ENCODE measurements around the gene ADI1. TPM values are rescaled to one million over a fixed set of nuclear protein-coding genes. Genes with fewer than 3 reads are reported as not detected.

The ADI1 gene
- total and polyA plus RNA-seq, 2 of the 8 experiments (the other 6 are each of a cell fraction or from before 2014, with no cell fraction given), result 12.2 to 40.2 TPM

DNA sequence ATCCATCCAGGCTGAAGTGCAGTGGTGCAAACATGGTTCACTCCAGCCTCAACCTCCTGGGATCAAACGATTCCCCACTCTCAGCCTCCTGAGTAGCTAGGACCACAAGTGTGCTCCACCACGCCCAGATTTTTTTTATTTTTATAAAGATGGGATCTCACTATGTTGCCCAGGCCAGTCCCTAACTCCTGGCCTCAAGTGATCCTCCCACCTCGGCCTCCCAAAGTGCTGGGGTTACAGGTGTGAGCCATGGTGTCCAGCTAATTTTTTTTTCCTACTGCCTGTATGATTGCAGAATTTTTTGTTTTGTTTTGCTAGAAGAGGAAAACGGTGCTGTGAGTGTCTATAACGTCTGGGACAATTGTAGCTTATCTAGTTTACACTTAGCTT is 38.3 kb downstream of the ADI1 start:
- ChIA-PET CTCF (ENCODE audit: partially characterized antibody) (interaction anchor here (0.6 to 15.8 kb wide), 7 partner anchors 8 to 411 kb away, joined by 3 to 152 read pairs (median 4); no protein-coding TSS in a partner anchor), POLR2A (ENCODE audit: partially characterized antibody) (interaction anchor here (0.6 to 1.6 kb wide), 3 partner anchors 7 to 72 kb away, joined by 3 to 4 read pairs (median 3); no protein-coding TSS in a partner anchor)
- WGBS, 2 experiments (ENCODE audit: extremely low coverage in 1 of 2, insufficient coverage in 1 of 2, insufficient read length in 1 of 2, insufficient replicate concordance in 2 of 2, low coverage in 1 of 2, low lambda C conversion rate in 2 of 2, missing lambda C conversion rate in 1 of 2), result 96% methylated on average over 5 of the region's 5 CpGs; no CpG with 5 or more reads in 1 of the 2 experiments
- Histone ChIP-seq H3K18ac (ENCODE audit: extremely low read depth, low read length) (no peak overlapping the region), H3K56ac (replicated peaks; ENCODE audit: insufficient read length, low read depth, low read length) (no peak overlapping the region), H3K27me3 (replicated peaks in 1 of 4; ENCODE audit: control insufficient read depth in 3 of 4, extremely low read depth in 1 of 4, insufficient read depth in 3 of 4, low read length in 3 of 4) (no peaks in the 10 kb centered on the region), H2BK12ac (ENCODE audit: low read depth, low read length) (no peak overlapping the region), H3K23ac (ENCODE audit: insufficient read length) (no peak overlapping the region), H3K9me3 (ENCODE audit: insufficient read depth in 2 of 2, low read depth in 1 of 2, low read length in 1 of 2) (peaks cover 0 to 2% of the 10 kb centered on the region in 2 experiments; a peak in 1 of 4 replicates), H4K20me1 (replicated peaks in 1 of 2; ENCODE audit: control insufficient read depth in 1 of 2, insufficient read depth in 2 of 2, low read length in 2 of 2) (no peaks in the 10 kb centered on the region), H3K4me3 (ENCODE audit: extremely low read depth in 1 of 4, insufficient read depth in 2 of 4, low read depth in 3 of 4, low read length in 4 of 4) (no peak overlapping the region), H3K14ac (ENCODE audit: insufficient read length) (no peak overlapping the region), H2AK5ac (ENCODE audit: low read depth, low read length) (no peak overlapping the region), H3K4me1 (replicated peaks in 1 of 4; ENCODE audit: control insufficient read depth in 3 of 4, insufficient read depth in 4 of 4, low read length in 3 of 4) (no peaks in the 10 kb centered on the region; a peak in 1 of 7 replicates), H2BK20ac (ENCODE audit: low read length) (no peak overlapping the region), H2BK120ac (replicated peaks; ENCODE audit: low read depth, low read length) (no peak overlapping the region), H4K91ac (replicated peaks; ENCODE audit: insufficient read length, low read length) (no peak overlapping the region), H3K36me3 (ENCODE audit: control insufficient read depth in 2 of 4, insufficient read depth in 4 of 4, low read length in 3 of 4) (peaks cover 0 to 14% (median 0%) of the 10 kb centered on the region in 4 experiments; a peak in 3 of 8 replicates), H3K4me2 (ENCODE audit: insufficient read depth in 1 of 2, low read depth in 2 of 2, low read length in 2 of 2) (no peak overlapping the region), H3K23me2 (ENCODE audit: low read depth, low read length) (0 out of 2 replicates have a peak, but pooled peaks cover 2% of the 10 kb centered on the region), H2BK15ac (ENCODE audit: low read length) (no peak overlapping the region), H3K79me2 (ENCODE audit: control insufficient read depth in 1 of 2, insufficient read depth in 2 of 2, low read length in 2 of 2) (no peaks in the 10 kb centered on the region), H3K79me1 (ENCODE audit: low read depth, low read length) (no peaks in the 10 kb centered on the region), H4K5ac (ENCODE audit: insufficient read length, low read depth, low read length) (no peak overlapping the region), H2BK5ac (ENCODE audit: low read depth, low read length) (no peak overlapping the region), H2AFZ (ENCODE audit: low read length) (no peak overlapping the region), H3K27ac (ENCODE audit: low read depth, low read length) (no peak overlapping the region), H4K8ac (ENCODE audit: extremely low read depth, insufficient read depth, low read length) (no peak overlapping the region), H3K4ac (replicated peaks; ENCODE audit: insufficient read length, low read depth, low read length) (no peak overlapping the region), H3K9ac (replicated peaks in 1 of 4; ENCODE audit: extremely low read depth in 1 of 4, low read depth in 3 of 4, low read length in 3 of 4) (no peak overlapping the region)
- TF ChIP-seq CHD2 (IDR thresholded peaks at IDR 0.05; ENCODE audit: low read length) (no peak), EGR1 (IDR thresholded peaks at IDR 0.05; ENCODE audit: borderline replicate concordance, low read depth, low read length) (no peak), POLR2AphosphoS5 (IDR thresholded peaks at IDR 0.05; ENCODE audit: low read depth, low read length) (no peak)
- DNase-seq (ENCODE audit: low read depth in 1 of 2, low spot score in 2 of 2) (no peak), FAIRE-seq (no peak)

All from H1 (cell line).